GM12878 (cell line): Measurements from ENCODE around the gene CCDC197. TPM values are rescaled to one million over a fixed set of nuclear protein-coding genes. Genes with fewer than 3 reads are reported as not detected.

Experiments
- ATAC-seq: fragments of 200-7000 bp; cut with Tn5 transposase; 3 replicates; pipeline ENCODE4 v1.9.1; 2020; ENCODE audit warnings: mild to moderate bottlenecking, moderate library complexity
- BruUV-seq: library from RNA; stranded (reverse); fragments of 400-500 nt; replicated peaks from 2 replicates; lab custom pipeline; 2021; lab: Mats Ljungman, UMichigan
- CTCF ChIA-PET: fragments of 300-600 bp; sonication (Branson Sonifier 250); formaldehyde crosslinking; extraction: SDS; loops from one replicate; lab custom pipeline; 2021; ENCODE audit warnings: inconsistent platforms; lab: Yijun Ruan, JAX
- POLR2A ChIA-PET: fragments of 350-600 bp; formaldehyde crosslinking; extraction: SDS; loops from one replicate; lab custom pipeline; 2021; ENCODE audit warnings: inconsistent platforms; lab: Charles Lee
- RAD21 ChIA-PET: fragments of 300-600 bp; sonication (Branson Sonifier 250); formaldehyde crosslinking; loops from one replicate; lab custom pipeline; 2023; ENCODE audit warnings: antibody characterized with exemption; ENCODE audit not compliant: unreplicated experiment; lab: Charles Lee
- SMC1A ChIA-PET: fragments of 300-600 bp; sonication (Branson Sonifier 250); formaldehyde crosslinking; loops from one replicate; lab custom pipeline; 2023; ENCODE audit not compliant: unreplicated experiment, uncharacterized antibody; lab: Charles Lee
- DNase-seq: peaks from one replicate; pipeline ENCODE4 v3.0.0-alpha.2; 2011; ENCODE audit warnings: low read depth, low spot score
- FAIRE-seq: peaks from 3 replicates; lab custom pipeline; 2011; peaks lifted over from hg19 to GRCh38; lab: Jason Lieb, UNC
- H2AFZ ChIP-seq: 2 replicates; pipeline ENCODE4 v1.6.0; 2011; ENCODE audit warnings: low read depth, low read length, control low read depth; ENCODE audit not compliant: control insufficient read depth
- H3K27ac ChIP-seq: 2 replicates; pipeline ENCODE4 v1.5.1; 2011; ENCODE audit warnings: control low read depth; ENCODE audit not compliant: control insufficient read depth, insufficient read depth
- H3K27me3 ChIP-seq, 2 experiments: replicated peaks in 1 of 2; 2 replicates each; pipeline versions ENCODE4 v1.6.0 to v1.6.1; 2011; ENCODE audit warnings: low read length in 1 of 2; ENCODE audit not compliant: control insufficient read depth in 2 of 2, insufficient read depth in 2 of 2
- H3K36me3 ChIP-seq, 2 experiments: 2 replicates each; pipeline ENCODE4 v1.5.1; 2011; ENCODE audit warnings: low read length in 1 of 2; ENCODE audit not compliant: control insufficient read depth in 2 of 2, insufficient read depth in 2 of 2
- H3K4me1 ChIP-seq: 2 replicates; pipeline ENCODE4 v1.6.1; 2011; ENCODE audit warnings: mild to moderate bottlenecking, low read length, moderate library complexity, mixed read lengths; ENCODE audit not compliant: control insufficient read depth, insufficient read depth
- H3K4me2 ChIP-seq: 2 replicates; pipeline ENCODE4 v1.6.0; 2011; ENCODE audit warnings: control low read depth; ENCODE audit not compliant: control insufficient read depth, insufficient read depth
- H3K4me3 ChIP-seq: fragments of 200-600 bp; sonication (generic); 2 replicates; pipeline ENCODE4 v1.5.1; 2016
- H3K79me2 ChIP-seq: 2 replicates; pipeline ENCODE4 v1.6.0; 2011; ENCODE audit warnings: low read length; ENCODE audit not compliant: control insufficient read depth, insufficient read depth
- H3K9ac ChIP-seq: 2 replicates; pipeline ENCODE4 v1.8.0; 2011; ENCODE audit warnings: low read length, control low read depth, mixed read lengths; ENCODE audit not compliant: control insufficient read depth, insufficient read depth
- H3K9me3 ChIP-seq: replicated peaks from 3 replicates; pipeline ENCODE4 v1.5.1; 2011; ENCODE audit warnings: mild to moderate bottlenecking, low read length; ENCODE audit not compliant: control insufficient read depth, insufficient read depth
- H4K20me1 ChIP-seq: 2 replicates; pipeline ENCODE4 v1.6.0; 2011; ENCODE audit not compliant: control insufficient read depth, insufficient read depth
- CREB1 ChIP-seq: IDR thresholded peaks from 2 replicates; pipeline ENCODE4 v1.6.1; 2012; ENCODE audit warnings: low read depth, mild to moderate bottlenecking, inconsistent platforms
- IKZF1 ChIP-seq: fragments of 450-650 bp; conservative IDR thresholded peaks from 2 replicates; pipeline ENCODE4 v1.6.1; 2017; ENCODE audit warnings: antibody characterized with exemption, mild to moderate bottlenecking
- IKZF2 ChIP-seq, 2 experiments: fragments of 450-650 bp; IDR thresholded peaks; 2 replicates each; pipeline ENCODE4 v1.6.1; 2017; ENCODE audit warnings: mild to moderate bottlenecking in 2 of 2, moderate library complexity in 2 of 2
- MXI1 ChIP-seq: fragments of 150-350 bp; IDR thresholded peaks from 2 replicates; pipeline ENCODE4 v1.6.1; 2011; ENCODE audit warnings: low read depth, mild to moderate bottlenecking, inconsistent platforms, low read length, improper control_type of control experiment
- PAX5 ChIP-seq: IDR thresholded peaks from 2 replicates; pipeline ENCODE4 v1.6.1; 2011; ENCODE audit warnings: low read depth, low read length, borderline replicate concordance
- POLR2A ChIP-seq: IDR thresholded peaks from 2 replicates; pipeline ENCODE4 v1.6.1; 2011; ENCODE audit warnings: low read depth, mild to moderate bottlenecking, low read length
- POU2F2 ChIP-seq: IDR thresholded peaks from 3 replicates; pipeline ENCODE4 v1.6.1; 2011; ENCODE audit warnings: low read depth, mild to moderate bottlenecking, low read length, borderline replicate concordance
- SMAD5 ChIP-seq: IDR thresholded peaks from 2 replicates; pipeline ENCODE4 v1.6.1; 2016; ENCODE audit warnings: antibody characterized with exemption, low read depth
- SPI1 ChIP-seq: IDR thresholded peaks from 2 replicates; pipeline ENCODE4 v1.6.1; 2011; ENCODE audit warnings: low read depth, mild to moderate bottlenecking, low read length, moderate library complexity, borderline replicate concordance; ENCODE audit not compliant: insufficient read depth
- TCF12 ChIP-seq: IDR thresholded peaks from 2 replicates; pipeline ENCODE4 v1.6.1; 2011; ENCODE audit warnings: low read depth, mild to moderate bottlenecking, low read length
- ZNF217 ChIP-seq: fragments of 450-650 bp; IDR thresholded peaks from 2 replicates; pipeline ENCODE4 v1.6.1; 2017; ENCODE audit warnings: antibody characterized with exemption, mild to moderate bottlenecking
- WGBS: methylation state at CpG from one replicate; pipeline ENCODE4 v1.1.6; 2016; ENCODE audit warnings: low lambda C conversion rate; ENCODE audit not compliant: insufficient replicate concordance, insufficient coverage; ENCODE audit errors: missing lambda C conversion rate; 5-methylcytosine and 5-hydroxymethylcytosine counted together
- in situ Hi-C: fragments of 300-500 bp; cut with MboI; formaldehyde crosslinking; loops from 9 replicates; pipeline ENCODE4 v1.14.3; 2018; ENCODE audit warnings: mixed read lengths
- intact Hi-C: fragments of 100-400 bp; cut with micrococcal nuclease; formaldehyde crosslinking; loops from one replicate; pipeline ENCODE4 v1.14.2; 2022; ENCODE audit not compliant: unreplicated experiment
- polyA plus RNA-seq, 11 experiments: library from polyadenylated mRNA; depleted of rRNA in 4 of 11; unstranded in 6 of 11; stranded (reverse) in 5 of 11; fragments of >200 nt; fragmentation: Nextera tagmentation in 4 of 11; fragmentation: Illumina TruSeq in 1 of 11; extraction: Ambion mirVana in 4 of 11; extraction: Trizol in 1 of 11; gene quantifications; 1 replicate in 1 of 11; 2 replicates in 10 of 11; pipeline versions ENCODE4 v1.2.1 to v1.2.3, GENCODE V29; 2011 to 2016; ENCODE audit warnings: inconsistent platforms in 2 of 11, missing spikeins in 2 of 11, low read depth in 1 of 11
- total RNA-seq, 4 experiments: library from RNA; depleted of rRNA in 3 of 4; stranded (reverse); fragments of >200 nt in 3 of 4; fragmentation: Illumina TruSeq in 1 of 4; extraction: Trizol in 1 of 4; gene quantifications; 2 replicates each; pipeline versions ENCODE4 v1.2.1 to v1.2.3, GENCODE V29; 2013 to 2021
- TF ChIP-seq, protein P1 (sequence below): fragments of 450-650 bp; conservative IDR thresholded peaks from 2 replicates; pipeline ENCODE4 v1.6.1; 2017; ENCODE audit warnings: mild to moderate bottlenecking, moderate library complexity
- TF ChIP-seq, protein P2 (sequence below): IDR thresholded peaks from 2 replicates; pipeline ENCODE4 v1.6.1; 2012; ENCODE audit warnings: improper control_type of control experiment, low read depth, low read length; ENCODE audit not compliant: insufficient replicate concordance

Gene CCDC197
- total and polyA plus RNA-seq, 10 of the 15 experiments (the other 5 are each of a cell fraction or from before 2014, with no cell fraction given), result 0.12 TPM; not detected in 9

DNA sequence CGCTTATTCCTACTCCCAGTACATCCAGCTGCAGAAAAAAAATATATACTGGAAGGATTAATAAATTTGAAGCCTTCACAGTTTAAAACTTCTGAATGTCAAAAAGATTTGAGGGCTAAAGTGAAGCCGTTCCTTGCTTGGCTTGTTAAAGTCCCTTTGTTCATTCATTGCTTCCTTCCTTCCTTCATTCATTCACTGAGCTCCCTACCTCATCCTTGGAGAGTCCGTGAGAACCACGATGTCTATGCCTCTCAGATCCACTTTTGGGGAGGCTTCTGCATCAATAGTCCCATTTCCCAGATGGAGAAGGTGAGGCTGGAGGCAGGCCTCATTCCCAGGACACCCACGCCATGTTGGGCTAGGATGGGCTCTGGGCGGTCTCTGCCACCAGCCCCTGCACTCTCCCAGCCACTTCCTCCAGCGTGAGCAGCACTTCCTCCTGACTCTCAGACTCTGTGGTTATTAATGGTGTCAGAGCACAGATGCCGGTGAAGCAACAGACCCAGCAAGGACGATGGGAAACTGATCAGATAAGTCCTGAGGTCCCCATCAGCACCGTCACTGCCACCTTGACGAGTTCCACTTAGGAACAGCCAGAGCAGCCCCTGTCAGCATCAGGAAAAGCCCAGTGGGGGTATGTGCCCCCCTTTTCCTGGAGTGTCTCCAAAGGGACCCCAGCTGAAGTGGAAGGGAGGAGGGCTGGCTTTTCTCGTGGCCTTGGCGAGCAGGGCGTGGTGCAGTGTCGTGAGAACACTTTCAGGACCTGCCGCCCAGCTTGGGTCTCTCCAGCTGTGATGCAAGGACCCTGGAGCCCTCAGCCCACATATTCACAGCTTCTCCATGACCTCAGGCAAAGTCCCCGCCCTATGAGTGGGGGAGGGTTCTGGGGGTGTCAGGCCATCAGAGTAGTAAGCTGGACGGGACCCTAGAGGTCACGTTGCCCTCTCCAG, 41.9 kb upstream of the CCDC197 start:
- Histone ChIP-seq H3K9ac (peak overlapping the region; percentile 80), H4K20me1 (no peaks in the 10 kb centered on the region), H3K36me3 (peaks cover 0 to 2% of the 10 kb centered on the region in 2 experiments; a peak in 1 of 4 replicates), H3K4me1 (peaks cover 76% of the 10 kb centered on the region), H2AFZ (peak overlapping the region; percentile 41), H3K4me3 (peak overlapping the region; percentile 70), H3K4me2 (peak overlapping the region; percentile 98), H3K27ac (peak overlapping the region; percentile 91), H3K9me3 (no peaks in the 10 kb centered on the region), H3K79me2 (no peaks in the 10 kb centered on the region; the same call in 1 of the 2 replicates), H3K27me3 (no peaks in the 10 kb centered on the region)
- 24% methylated on average over 19 of the region's 19 CpGs for WGBS
- ChIA-PET RAD21 (interaction anchor here (0.9 to 15.3 kb wide), 5 partner anchors 9 to 46 kb away, joined by 3 to 324 read pairs (median 19); partner anchors contain the start of gene ASB2), CTCF (interaction anchor here (0.9 to 3.7 kb wide), 16 partner anchors 8 to 182 kb away, joined by 3 to 39 read pairs (median 3); partner anchors contain the start of gene ASB2), SMC1A (interaction anchor here (0.9 to 19.5 kb wide), 8 partner anchors 8 to 54 kb away, joined by 3 to 409 read pairs (median 4); partner anchors contain the start of gene ASB2), POLR2A (interaction anchor here (0.7 to 7.8 kb wide), 8 partner anchors 11 to 44 kb away, joined by 3 to 128 read pairs (median 4); no protein-coding TSS in a partner anchor)
- ATAC-seq (peak; percentile 45), DNase-seq (no peak), FAIRE-seq (peak; percentile 90)
- in situ Hi-C loops, result loop anchor here (25.0 kb wide), 2 partner anchors 1193 to 1707 kb away; no protein-coding TSS in a partner anchor
- TSS peak; percentile 84 for BruUV-seq
- intact Hi-C loops, result loop anchor here (2.0 to 5.0 kb wide), 2 partner anchors 16 to 47 kb away; no protein-coding TSS in a partner anchor
- TF ChIP-seq IKZF1 (peak; percentile 61; the same call in 1 of the 2 replicates), POLR2A (peak; percentile 77), CREB1 (no peak), SPI1 (peak; percentile 94), ZNF217 (0 out of 2 replicates have a peak, but pooled peaks have one; percentile 28), IKZF2 (IDR thresholded peaks at IDR 0.05) (peak; percentile 70 to 74), TCF12 (peak; percentile 37; the same call in 1 of the 2 replicates), POU2F2 (no peak), SMAD5 (peak; percentile 35), MXI1 (0 out of 2 replicates have a peak, but pooled peaks have one; percentile 28), PAX5 (0 out of 2 replicates have a peak, but pooled peaks have one; percentile 53)
- TF ChIP-seq, protein P1, sequence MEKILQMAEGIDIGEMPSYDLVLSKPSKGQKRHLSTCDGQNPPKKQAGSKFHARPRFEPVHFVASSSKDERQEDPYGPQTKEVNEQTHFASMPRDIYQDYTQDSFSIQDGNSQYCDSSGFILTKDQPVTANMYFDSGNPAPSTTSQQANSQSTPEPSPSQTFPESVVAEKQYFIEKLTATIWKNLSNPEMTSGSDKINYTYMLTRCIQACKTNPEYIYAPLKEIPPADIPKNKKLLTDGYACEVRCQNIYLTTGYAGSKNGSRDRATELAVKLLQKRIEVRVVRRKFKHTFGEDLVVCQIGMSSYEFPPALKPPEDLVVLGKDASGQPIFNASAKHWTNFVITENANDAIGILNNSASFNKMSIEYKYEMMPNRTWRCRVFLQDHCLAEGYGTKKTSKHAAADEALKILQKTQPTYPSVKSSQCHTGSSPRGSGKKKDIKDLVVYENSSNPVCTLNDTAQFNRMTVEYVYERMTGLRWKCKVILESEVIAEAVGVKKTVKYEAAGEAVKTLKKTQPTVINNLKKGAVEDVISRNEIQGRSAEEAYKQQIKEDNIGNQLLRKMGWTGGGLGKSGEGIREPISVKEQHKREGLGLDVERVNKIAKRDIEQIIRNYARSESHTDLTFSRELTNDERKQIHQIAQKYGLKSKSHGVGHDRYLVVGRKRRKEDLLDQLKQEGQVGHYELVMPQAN, result no peak
- TF ChIP-seq, protein P2, sequence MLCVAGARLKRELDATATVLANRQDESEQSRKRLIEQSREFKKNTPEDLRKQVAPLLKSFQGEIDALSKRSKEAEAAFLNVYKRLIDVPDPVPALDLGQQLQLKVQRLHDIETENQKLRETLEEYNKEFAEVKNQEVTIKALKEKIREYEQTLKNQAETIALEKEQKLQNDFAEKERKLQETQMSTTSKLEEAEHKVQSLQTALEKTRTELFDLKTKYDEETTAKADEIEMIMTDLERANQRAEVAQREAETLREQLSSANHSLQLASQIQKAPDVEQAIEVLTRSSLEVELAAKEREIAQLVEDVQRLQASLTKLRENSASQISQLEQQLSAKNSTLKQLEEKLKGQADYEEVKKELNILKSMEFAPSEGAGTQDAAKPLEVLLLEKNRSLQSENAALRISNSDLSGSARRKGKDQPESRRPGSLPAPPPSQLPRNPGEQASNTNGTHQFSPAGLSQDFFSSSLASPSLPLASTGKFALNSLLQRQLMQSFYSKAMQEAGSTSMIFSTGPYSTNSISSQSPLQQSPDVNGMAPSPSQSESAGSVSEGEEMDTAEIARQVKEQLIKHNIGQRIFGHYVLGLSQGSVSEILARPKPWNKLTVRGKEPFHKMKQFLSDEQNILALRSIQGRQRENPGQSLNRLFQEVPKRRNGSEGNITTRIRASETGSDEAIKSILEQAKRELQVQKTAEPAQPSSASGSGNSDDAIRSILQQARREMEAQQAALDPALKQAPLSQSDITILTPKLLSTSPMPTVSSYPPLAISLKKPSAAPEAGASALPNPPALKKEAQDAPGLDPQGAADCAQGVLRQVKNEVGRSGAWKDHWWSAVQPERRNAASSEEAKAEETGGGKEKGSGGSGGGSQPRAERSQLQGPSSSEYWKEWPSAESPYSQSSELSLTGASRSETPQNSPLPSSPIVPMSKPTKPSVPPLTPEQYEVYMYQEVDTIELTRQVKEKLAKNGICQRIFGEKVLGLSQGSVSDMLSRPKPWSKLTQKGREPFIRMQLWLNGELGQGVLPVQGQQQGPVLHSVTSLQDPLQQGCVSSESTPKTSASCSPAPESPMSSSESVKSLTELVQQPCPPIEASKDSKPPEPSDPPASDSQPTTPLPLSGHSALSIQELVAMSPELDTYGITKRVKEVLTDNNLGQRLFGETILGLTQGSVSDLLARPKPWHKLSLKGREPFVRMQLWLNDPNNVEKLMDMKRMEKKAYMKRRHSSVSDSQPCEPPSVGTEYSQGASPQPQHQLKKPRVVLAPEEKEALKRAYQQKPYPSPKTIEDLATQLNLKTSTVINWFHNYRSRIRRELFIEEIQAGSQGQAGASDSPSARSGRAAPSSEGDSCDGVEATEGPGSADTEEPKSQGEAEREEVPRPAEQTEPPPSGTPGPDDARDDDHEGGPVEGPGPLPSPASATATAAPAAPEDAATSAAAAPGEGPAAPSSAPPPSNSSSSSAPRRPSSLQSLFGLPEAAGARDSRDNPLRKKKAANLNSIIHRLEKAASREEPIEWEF, result peak; percentile 54
